ENCODE results near the gene TKFC.

TKFC gene

GRCh38 chr11:61305417-61305816 lies 27.6 kb upstream of the TKFC start:
- DNase-seq (ENCODE audit: low spot score): no peak
- no peak for TF ChIP-seq CTCF (IDR thresholded peaks at IDR 0.05; ENCODE audit: extremely low read depth, missing control alignments)

- TF ChIP-seq CTCF (IDR thresholded peaks at IDR 0.05; ENCODE audit: extremely low read depth, missing control alignments): no peak
- no peak for DNase-seq (ENCODE audit: low spot score)
Observed at GRCh38 chr11:61306221-61306620, 26.8 kb upstream of the TKFC start.

GRCh38 chr11:61307354-61307753 lies 25.7 kb upstream of the TKFC start:
- TF ChIP-seq CTCF (IDR thresholded peaks at IDR 0.05; ENCODE audit: extremely low read depth, missing control alignments): no peak
- DNase-seq (ENCODE audit: low spot score): no peak

GRCh38 chr11:61309141-61309540 lies 23.9 kb upstream of the TKFC start:
- TF ChIP-seq CTCF (IDR thresholded peaks at IDR 0.05; ENCODE audit: extremely low read depth, missing control alignments): no peak
- no peak for DNase-seq (ENCODE audit: low spot score)

GRCh38 chr11:61309739-61310138 lies 23.3 kb upstream of the TKFC start:
- TF ChIP-seq CTCF (IDR thresholded peaks at IDR 0.05; ENCODE audit: extremely low read depth, missing control alignments): no peak
- DNase-seq (ENCODE audit: low spot score): no peak

- DNase-seq (ENCODE audit: low spot score): no peak
- TF ChIP-seq CTCF (IDR thresholded peaks at IDR 0.05; ENCODE audit: extremely low read depth, missing control alignments): no peak
Observed at GRCh38 chr11:61310749-61311148, 22.3 kb upstream of the TKFC start.

- TF ChIP-seq CTCF (IDR thresholded peaks at IDR 0.05; ENCODE audit: extremely low read depth, missing control alignments): no peak
- DNase-seq (ENCODE audit: low spot score): no peak
Observed at GRCh38 chr11:61315260-61315659, 17.8 kb upstream of the TKFC start.

Data from GM20000 (cell line).